ENCODE measurements around the gene C1QTNF7. TPM values are rescaled to one million over a fixed set of nuclear protein-coding genes. Genes with fewer than 3 reads are reported as not detected.

The C1QTNF7 gene
- total RNA-seq, 1 experiment from 2014 or later, result not detected

DNA sequence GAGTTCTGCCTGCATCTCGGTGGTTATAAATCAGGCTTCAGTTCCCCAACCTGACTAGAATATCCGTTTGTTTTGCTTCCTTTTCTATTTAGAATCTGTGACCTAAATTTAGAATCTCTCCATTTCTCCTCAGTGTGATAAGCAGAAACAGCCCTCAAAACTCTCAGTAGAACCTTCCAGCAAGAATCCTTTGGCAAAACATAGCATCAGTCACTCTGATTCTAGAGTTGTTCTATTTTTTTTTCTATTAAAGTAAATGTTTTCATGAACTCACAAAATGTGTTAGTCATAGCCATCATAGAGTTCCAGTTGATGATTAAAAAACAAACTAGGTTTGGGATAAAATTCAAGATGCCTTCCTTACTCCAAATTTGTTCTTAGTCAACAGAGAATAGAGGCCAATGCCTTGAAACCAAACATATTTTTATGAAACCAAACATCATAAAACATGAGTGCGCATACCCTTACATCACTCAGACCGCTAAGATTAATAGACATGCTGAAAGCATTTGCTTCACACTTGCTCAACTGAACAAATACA lies 13.2 kb upstream of the C1QTNF7 start (continued):
- TF ChIP-seq ZBTB33 (IDR thresholded peaks at IDR 0.05; ENCODE audit: extremely low read depth, insufficient replicate concordance, low read length), result no peak
- TF ChIP-seq EZH2 (IDR thresholded peaks at IDR 0.05), result no peak
- no peak for TF ChIP-seq CEBPB (IDR thresholded peaks at IDR 0.05; ENCODE audit: low read depth)
- no peak for TF ChIP-seq ELF1 (IDR thresholded peaks at IDR 0.05; ENCODE audit: borderline replicate concordance, low read depth)
- no peak for TF ChIP-seq EZH2phosphoT487 (IDR thresholded peaks at IDR 0.05; ENCODE audit: borderline replicate concordance)
- TF ChIP-seq, protein P1, sequence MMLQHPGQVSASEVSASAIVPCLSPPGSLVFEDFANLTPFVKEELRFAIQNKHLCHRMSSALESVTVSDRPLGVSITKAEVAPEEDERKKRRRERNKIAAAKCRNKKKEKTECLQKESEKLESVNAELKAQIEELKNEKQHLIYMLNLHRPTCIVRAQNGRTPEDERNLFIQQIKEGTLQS (IDR thresholded peaks at IDR 0.05), result no peak
- no peak for TF ChIP-seq POLR2AphosphoS5 (IDR thresholded peaks at IDR 0.05; ENCODE audit: low read depth, low read length)
- no peak for TF ChIP-seq FOSL1 (IDR thresholded peaks at IDR 0.05; ENCODE audit: low read depth)
- TF ChIP-seq POLR2A (IDR thresholded peaks at IDR 0.05; ENCODE audit: borderline replicate concordance, extremely low read depth, insufficient read depth, insufficient read length), result no peak

DNA sequence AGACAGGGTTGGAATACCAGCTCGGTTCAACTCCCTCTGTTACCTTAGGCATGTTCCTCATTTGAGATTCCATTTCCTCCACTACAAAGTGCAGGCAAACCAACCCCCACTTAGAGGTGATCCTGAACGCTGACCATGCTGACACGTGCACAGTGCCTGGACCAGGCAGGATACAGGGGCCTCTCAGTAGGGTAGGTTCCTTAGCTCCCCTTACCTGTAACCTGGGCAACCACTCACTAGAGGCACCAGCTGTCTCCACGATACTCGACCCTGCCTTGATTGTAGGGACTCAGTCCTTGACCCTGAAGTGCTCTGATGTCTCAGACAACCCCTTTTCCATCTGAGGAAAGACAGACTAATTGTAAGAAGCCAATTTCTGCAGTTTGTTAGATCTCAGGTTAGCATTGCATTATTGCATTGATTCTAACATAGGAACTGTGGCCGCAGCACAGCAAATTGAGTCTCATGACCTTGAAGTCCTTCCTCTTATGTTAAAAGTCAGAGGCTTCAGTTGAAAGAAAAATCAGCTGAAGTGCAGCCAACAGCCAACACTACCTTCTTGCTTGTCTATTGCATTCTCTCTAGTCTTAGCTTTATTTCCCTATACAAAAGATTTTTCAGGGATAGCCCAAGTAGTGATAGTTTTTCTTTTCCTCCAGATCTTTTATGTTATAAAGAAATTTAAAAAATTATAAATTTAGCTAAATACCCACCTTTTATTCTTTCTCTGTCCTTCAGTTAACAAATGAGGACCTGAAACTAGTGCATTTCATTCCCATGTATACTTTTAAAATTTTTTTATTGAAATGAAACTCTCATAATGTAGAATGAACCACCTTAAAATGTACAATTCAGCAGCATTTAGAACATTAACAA lies 11.2 kb upstream of the C1QTNF7 start:
- intact Hi-C loops (cut with micrococcal nuclease), result no loop called here
- DNase-seq (ENCODE audit: low read depth, low spot score) (no peak), ATAC-seq (no peak)
- no peaks in the 10 kb centered on the region for H3K79me2 ChIP-seq (ENCODE audit: insufficient read depth, low read length)
- H3K9ac ChIP-seq (ENCODE audit: low read length), result no peak overlapping the region
- ChIA-PET RAD21 (ENCODE audit: low non-redundant PET in 1 of 2, low total read pairs in 2 of 2, uncharacterized antibody in 2 of 2, unreplicated experiment in 2 of 2) (no interaction called here), POLR2A (no interaction called here), CTCF (no interaction called here)
- no peak overlapping the region for H3K4me3 ChIP-seq (replicated peaks in 1 of 2; ENCODE audit: low read depth in 1 of 2, low read length in 2 of 2)
- no peaks in the 10 kb centered on the region for H3K9me2 ChIP-seq (ENCODE audit: insufficient read depth)
- H2AFZ ChIP-seq (ENCODE audit: low read depth, low read length, poor library complexity, severe bottlenecking), result no peak overlapping the region
- BruUV-seq (replicated peaks), result no TSS peak
- TF ChIP-seq SRF (IDR thresholded peaks at IDR 0.05; ENCODE audit: low read depth) (no peak), ZBTB33 (IDR thresholded peaks at IDR 0.05; ENCODE audit: extremely low read depth, insufficient replicate concordance, low read length) (no peak), CBX3 (IDR thresholded peaks at IDR 0.05; ENCODE audit: low read depth) (no peak), SP1 (IDR thresholded peaks at IDR 0.05; ENCODE audit: low read depth) (no peak), EZH2 (IDR thresholded peaks at IDR 0.05) (no peak), POLR2A (IDR thresholded peaks at IDR 0.05; ENCODE audit: borderline replicate concordance, extremely low read depth, insufficient read depth, insufficient read length) (no peak), JUND (IDR thresholded peaks at IDR 0.05) (no peak), ZFX (IDR thresholded peaks at IDR 0.05) (no peak), RAD21 (IDR thresholded peaks at IDR 0.05; ENCODE audit: low read depth) (no peak)
- TF ChIP-seq, protein P2, sequence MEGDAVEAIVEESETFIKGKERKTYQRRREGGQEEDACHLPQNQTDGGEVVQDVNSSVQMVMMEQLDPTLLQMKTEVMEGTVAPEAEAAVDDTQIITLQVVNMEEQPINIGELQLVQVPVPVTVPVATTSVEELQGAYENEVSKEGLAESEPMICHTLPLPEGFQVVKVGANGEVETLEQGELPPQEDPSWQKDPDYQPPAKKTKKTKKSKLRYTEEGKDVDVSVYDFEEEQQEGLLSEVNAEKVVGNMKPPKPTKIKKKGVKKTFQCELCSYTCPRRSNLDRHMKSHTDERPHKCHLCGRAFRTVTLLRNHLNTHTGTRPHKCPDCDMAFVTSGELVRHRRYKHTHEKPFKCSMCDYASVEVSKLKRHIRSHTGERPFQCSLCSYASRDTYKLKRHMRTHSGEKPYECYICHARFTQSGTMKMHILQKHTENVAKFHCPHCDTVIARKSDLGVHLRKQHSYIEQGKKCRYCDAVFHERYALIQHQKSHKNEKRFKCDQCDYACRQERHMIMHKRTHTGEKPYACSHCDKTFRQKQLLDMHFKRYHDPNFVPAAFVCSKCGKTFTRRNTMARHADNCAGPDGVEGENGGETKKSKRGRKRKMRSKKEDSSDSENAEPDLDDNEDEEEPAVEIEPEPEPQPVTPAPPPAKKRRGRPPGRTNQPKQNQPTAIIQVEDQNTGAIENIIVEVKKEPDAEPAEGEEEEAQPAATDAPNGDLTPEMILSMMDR (IDR thresholded peaks at IDR 0.05 in 2 of 3, conservative IDR thresholded peaks at IDR 0.05 in 1 of 3; ENCODE audit: borderline replicate concordance in 1 of 3, insufficient read depth in 1 of 3, low read depth in 2 of 3, low read length in 2 of 3), result no peak
- H3K4me1 ChIP-seq (ENCODE audit: control insufficient read depth in 1 of 2, insufficient read depth in 2 of 2, low read length in 2 of 2), result no peaks in the 10 kb centered on the region
- no peaks in the 10 kb centered on the region for H3K9me3 ChIP-seq (ENCODE audit: control insufficient read depth in 1 of 2, insufficient read depth in 1 of 2, low read depth in 1 of 2, low read length in 2 of 2)
- H4K20me1 ChIP-seq (ENCODE audit: insufficient read depth), result no peaks in the 10 kb centered on the region
- H3K36me3 ChIP-seq (ENCODE audit: control insufficient read depth in 1 of 2, insufficient read depth in 2 of 2, low read length in 2 of 2), result no peaks in the 10 kb centered on the region
- peaks cover 20% of the 10 kb centered on the region for H3K27me3 ChIP-seq (ENCODE audit: insufficient read depth, low read length)
- no peak overlapping the region for H3K27ac ChIP-seq (ENCODE audit: low read depth, low read length)
- H3K4me2 ChIP-seq (ENCODE audit: low read length), result no peak overlapping the region
